Keratinocyte (primary cell): Measurements from ENCODE around the gene PHOX2B. TPM values are rescaled to one million over a fixed set of nuclear protein-coding genes. Genes with fewer than 3 reads are reported as not detected.

ENCODE experiments used
- DNase-seq: peaks from one replicate; pipeline ENCODE4 v3.0.0-alpha.2; 2011; ENCODE audit warnings: low read depth, missing footprints, low spot score
- FAIRE-seq: peaks from 2 replicates; lab custom pipeline; 2011; peaks lifted over from hg19 to GRCh38; lab: Jason Lieb, UNC
- H2AFZ ChIP-seq: 2 replicates; pipeline ENCODE4 v1.6.0; 2012; ENCODE audit warnings: low read length, control low read depth, inconsistent platforms; ENCODE audit not compliant: control insufficient read depth
- H3K27ac ChIP-seq: 2 replicates; pipeline ENCODE4 v1.5.1; 2011; ENCODE audit warnings: low read length; ENCODE audit not compliant: control insufficient read depth, insufficient read depth
- H3K27me3 ChIP-seq: 3 replicates; pipeline ENCODE4 v1.6.0; 2011; ENCODE audit warnings: low read length; ENCODE audit not compliant: control insufficient read depth, insufficient read depth; ENCODE audit errors: extremely low read depth
- H3K36me3 ChIP-seq, 2 experiments: 2 replicates in 1 of 2; 3 replicates in 1 of 2; pipeline ENCODE4 v1.5.1; 2011; ENCODE audit warnings: low read length in 2 of 2, mild to moderate bottlenecking in 1 of 2; ENCODE audit not compliant: control insufficient read depth in 2 of 2, insufficient read depth in 2 of 2; ENCODE audit errors: extremely low read depth in 1 of 2
- H3K4me1 ChIP-seq: 3 replicates; pipeline ENCODE4 v1.5.1; 2011; ENCODE audit warnings: low read length; ENCODE audit not compliant: control insufficient read depth, insufficient read depth; ENCODE audit errors: extremely low read depth
- H3K4me2 ChIP-seq: 3 replicates; pipeline ENCODE4 v1.6.0; 2011; ENCODE audit warnings: low read depth, low read length; ENCODE audit not compliant: control insufficient read depth, insufficient read depth; ENCODE audit errors: extremely low read depth
- H3K4me3 ChIP-seq, 3 experiments: fragments of 200-600 bp in 1 of 3; sonication (generic) in 1 of 3; 2 replicates in 2 of 3; 3 replicates in 1 of 3; pipeline ENCODE4 v1.5.1; 2011 to 2016; ENCODE audit warnings: low read length in 3 of 3, mild to moderate bottlenecking in 3 of 3, control low read depth in 2 of 3, inconsistent platforms in 1 of 3, low read depth in 1 of 3, mixed read lengths in 1 of 3, mixed run types in 1 of 3, moderate library complexity in 1 of 3; ENCODE audit not compliant: control insufficient read depth in 2 of 3, insufficient read depth in 2 of 3; ENCODE audit errors: extremely low read depth in 1 of 3
- H3K79me2 ChIP-seq: 2 replicates; pipeline ENCODE4 v1.6.0; 2012; ENCODE audit warnings: low read length; ENCODE audit not compliant: control insufficient read depth, insufficient read depth
- H3K9ac ChIP-seq: 3 replicates; pipeline ENCODE4 v1.6.0; 2011; ENCODE audit warnings: low read length; ENCODE audit not compliant: control insufficient read depth, insufficient read depth; ENCODE audit errors: extremely low read depth
- H3K9me1 ChIP-seq: 3 replicates; pipeline ENCODE4 v1.6.0; 2011; ENCODE audit warnings: low read length; ENCODE audit not compliant: control insufficient read depth, insufficient read depth; ENCODE audit errors: extremely low read depth
- H3K9me3 ChIP-seq: 2 replicates; pipeline ENCODE4 v1.5.1; 2012; ENCODE audit warnings: low read depth, low read length; ENCODE audit not compliant: control insufficient read depth
- H4K20me1 ChIP-seq: 3 replicates; pipeline ENCODE4 v1.6.0; 2011; ENCODE audit warnings: low read length; ENCODE audit not compliant: control insufficient read depth, insufficient read depth; ENCODE audit errors: extremely low read depth
- CTCF ChIP-seq, 3 experiments: IDR thresholded peaks in 1 of 3; conservative IDR thresholded peaks in 1 of 3; optimal IDR thresholded peaks in 1 of 3; 2 replicates in 2 of 3; 3 replicates in 1 of 3; pipeline versions ENCODE3 to v1.5.1; 2011; ENCODE audit warnings: low read length in 3 of 3, mild to moderate bottlenecking in 3 of 3, moderate library complexity in 2 of 3, control low read depth in 1 of 3, inconsistent platforms in 1 of 3; ENCODE audit not compliant: insufficient read depth in 2 of 3; ENCODE audit errors: extremely low read depth in 1 of 3
- EZH2 ChIP-seq: IDR thresholded peaks from one replicate; pipeline ENCODE4 v1.6.1; 2012; ENCODE audit warnings: inconsistent platforms, mild to moderate bottlenecking, low read length, moderate library complexity
- dilution Hi-C: fragments of 300-500 bp; cut with MboI; formaldehyde crosslinking; loops from one replicate; pipeline ENCODE4 v1.7.0; 2020; ENCODE audit warnings: low sequenced_read_pairs; ENCODE audit not compliant: extremely low pct_ligation_motif_present
- polyA plus RNA-seq, 5 experiments: library from polyadenylated mRNA; depleted of rRNA in 3 of 5; stranded (reverse) in 3 of 5; stranded (forward) in 1 of 5; unstranded in 1 of 5; fragments of >200 nt; gene quantifications; 1 replicate in 1 of 5; 2 replicates in 3 of 5; 3 replicates in 1 of 5; pipeline versions ENCODE4 v1.2.1 to v1.2.3, GENCODE V29; 2011 to 2012; ENCODE audit warnings: missing spikeins in 2 of 5, low read depth in 1 of 5, low replicate concordance in 1 of 5

The PHOX2B gene
- polyA plus RNA-seq, 1 donor (not counting 4 experiments of a cell fraction or from before 2014, with no cell fraction given) = not detected

- Histone ChIP-seq H3K4me3 (no peak overlapping the region), H3K27ac (no peak overlapping the region), H4K20me1 (peaks cover 3% of the 10 kb centered on the region), H3K27me3 (peaks cover 98% of the 10 kb centered on the region), H3K36me3 (no peaks in the 10 kb centered on the region), H3K9me1 (no peaks in the 10 kb centered on the region), H2AFZ (no peak overlapping the region), H3K4me1 (no peaks in the 10 kb centered on the region), H3K9ac (no peak overlapping the region), H3K79me2 (no peaks in the 10 kb centered on the region), H3K9me3 (no peaks in the 10 kb centered on the region), H3K4me2 (no peak overlapping the region)
- dilution Hi-C loops = no loop called here
- FAIRE-seq (no peak), DNase-seq (no peak)
- TF ChIP-seq CTCF (optimal IDR thresholded peaks at IDR 0.05 in 1 of 3, IDR thresholded peaks at IDR 0.05 in 1 of 3, conservative IDR thresholded peaks at IDR 0.05 in 1 of 3; ENCODE audit: extremely low read depth in 1 of 3, insufficient read depth in 2 of 3, low read length in 3 of 3) (no peak), EZH2 (peak; percentile 70)
Measured at GRCh38 chr4:41750121-41750625, 1.6 kb upstream of the PHOX2B start.

- peaks cover 98% of the 10 kb centered on the region for H3K27me3 ChIP-seq
- FAIRE-seq = no peak
- H3K9me3 ChIP-seq = no peaks in the 10 kb centered on the region
- H2AFZ ChIP-seq = no peak overlapping the region
- peaks cover 3% of the 10 kb centered on the region for H4K20me1 ChIP-seq
- no peak overlapping the region for H3K27ac ChIP-seq
- H3K36me3 ChIP-seq = no peaks in the 10 kb centered on the region
- no peaks in the 10 kb centered on the region for H3K4me1 ChIP-seq
- no peaks in the 10 kb centered on the region for H3K79me2 ChIP-seq
- no peak overlapping the region for H3K4me3 ChIP-seq
- DNase-seq = no peak
- no peak overlapping the region for H3K4me2 ChIP-seq
- dilution Hi-C loops = no loop called here
- TF ChIP-seq CTCF (optimal IDR thresholded peaks at IDR 0.05 in 1 of 3, IDR thresholded peaks at IDR 0.05 in 1 of 3, conservative IDR thresholded peaks at IDR 0.05 in 1 of 3; ENCODE audit: extremely low read depth in 1 of 3, insufficient read depth in 2 of 3, low read length in 3 of 3) (no peak), EZH2 (no peak)
- H3K9me1 ChIP-seq = no peaks in the 10 kb centered on the region
- H3K9ac ChIP-seq = no peak overlapping the region
Measured at GRCh38 chr4:41749631-41750039, 1.1 kb upstream of the PHOX2B start.
